ENCODE results near the gene TNFAIP2.
"Not testable (repeated sequence)": the region's sequence is repeated elsewhere in the genome, so short reads cannot be mapped to it uniquely, and the experiment has no call there.

TNFAIP2 gene

GRCh38 chr14:103160321-103161053 lies 37.2 kb downstream of the TNFAIP2 start:
- H3K9me3 ChIP-seq (ENCODE audit: control insufficient read depth, low read depth, low read length): no peaks in the 10 kb centered on the region
- peaks cover 3% of the 10 kb centered on the region for H3K4me1 ChIP-seq (ENCODE audit: control insufficient read depth, low read depth, low read length)
- H3K4me3 ChIP-seq (ENCODE audit: low read length): no peak overlapping the region
- H3K36me3 ChIP-seq (ENCODE audit: control insufficient read depth, low read depth, low read length): no peaks in the 10 kb centered on the region
- H3K27ac ChIP-seq (ENCODE audit: low read length): no peak overlapping the region
- no peak overlapping the region for H3K9ac ChIP-seq (ENCODE audit: low read length)
- no peaks in the 10 kb centered on the region for H3K27me3 ChIP-seq (ENCODE audit: control insufficient read depth, insufficient read depth, low read length)

GRCh38 chr14:103161054-103161397 lies 37.8 kb downstream of the TNFAIP2 start:
- Histone ChIP-seq H3K36me3 (ENCODE audit: control insufficient read depth, low read depth, low read length) (no peaks in the 10 kb centered on the region), H3K27me3 (ENCODE audit: control insufficient read depth, insufficient read depth, low read length) (no peaks in the 10 kb centered on the region), H3K27ac (ENCODE audit: low read length) (no peak overlapping the region), H3K9me3 (ENCODE audit: control insufficient read depth, low read depth, low read length) (no peaks in the 10 kb centered on the region), H3K4me1 (ENCODE audit: control insufficient read depth, low read depth, low read length) (peaks cover 3% of the 10 kb centered on the region), H3K9ac (ENCODE audit: low read length) (no peak overlapping the region), H3K4me3 (ENCODE audit: low read length) (no peak overlapping the region)

DNA sequence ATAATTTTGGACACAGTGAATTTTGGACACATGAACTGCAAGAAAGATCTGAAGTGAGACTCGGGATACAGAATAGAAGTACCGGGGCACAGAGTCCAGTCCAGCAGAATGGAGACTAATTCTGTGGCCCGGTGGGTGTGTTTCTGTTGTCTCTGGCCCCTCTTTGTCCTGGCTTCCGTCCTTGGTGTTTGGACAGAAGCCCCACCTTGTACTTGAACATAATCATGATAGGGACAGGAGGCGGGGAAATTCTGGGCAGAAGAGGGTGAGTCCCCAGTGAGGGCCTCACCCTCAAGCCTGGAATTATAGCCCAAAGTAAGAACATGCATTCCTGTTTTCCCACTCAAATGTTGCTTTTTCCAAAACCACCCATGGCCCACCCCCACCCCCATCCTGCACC lies 39.9 kb downstream of the TNFAIP2 start:
- H3K36me3 ChIP-seq (ENCODE audit: control insufficient read depth, low read depth, low read length): no peaks in the 10 kb centered on the region
- H3K4me3 ChIP-seq (ENCODE audit: low read length): no peak overlapping the region
- no peaks in the 10 kb centered on the region for H3K4me1 ChIP-seq (ENCODE audit: control insufficient read depth, low read depth, low read length)
- no peak overlapping the region for H3K27ac ChIP-seq (ENCODE audit: low read length)
- H3K27me3 ChIP-seq (ENCODE audit: control insufficient read depth, insufficient read depth, low read length): no peaks in the 10 kb centered on the region
- no peaks in the 10 kb centered on the region for H3K9me3 ChIP-seq (ENCODE audit: control insufficient read depth, low read depth, low read length)
- no peak overlapping the region for H3K9ac ChIP-seq (ENCODE audit: low read length)

- no peak overlapping the region for H3K4me3 ChIP-seq (ENCODE audit: low read length)
- H3K4me1 ChIP-seq (ENCODE audit: control insufficient read depth, low read depth, low read length): no peaks in the 10 kb centered on the region
- no peaks in the 10 kb centered on the region for H3K9me3 ChIP-seq (ENCODE audit: control insufficient read depth, low read depth, low read length)
- no peaks in the 10 kb centered on the region for H3K36me3 ChIP-seq (ENCODE audit: control insufficient read depth, low read depth, low read length)
- H3K27ac ChIP-seq (ENCODE audit: low read length): no peak overlapping the region
- no peaks in the 10 kb centered on the region for H3K27me3 ChIP-seq (ENCODE audit: control insufficient read depth, insufficient read depth, low read length)
- no peak overlapping the region for H3K9ac ChIP-seq (ENCODE audit: low read length)
These were observed 40.7 kb downstream of the TNFAIP2 start for GRCh38 chr14:103164006-103164405.

- no peak overlapping the region for H3K9ac ChIP-seq (ENCODE audit: low read length)
- H3K4me3 ChIP-seq (ENCODE audit: low read length): no peak overlapping the region
- no peaks in the 10 kb centered on the region for H3K36me3 ChIP-seq (ENCODE audit: control insufficient read depth, low read depth, low read length)
- H3K9me3 ChIP-seq (ENCODE audit: control insufficient read depth, low read depth, low read length): peaks cover 2% of the 10 kb centered on the region
- H3K27me3 ChIP-seq (ENCODE audit: control insufficient read depth, insufficient read depth, low read length): no peaks in the 10 kb centered on the region
- no peaks in the 10 kb centered on the region for H3K4me1 ChIP-seq (ENCODE audit: control insufficient read depth, low read depth, low read length)
- no peak overlapping the region for H3K27ac ChIP-seq (ENCODE audit: low read length)
These were observed 41.5 kb downstream of the TNFAIP2 start for GRCh38 chr14:103164779-103165178.

DNA sequence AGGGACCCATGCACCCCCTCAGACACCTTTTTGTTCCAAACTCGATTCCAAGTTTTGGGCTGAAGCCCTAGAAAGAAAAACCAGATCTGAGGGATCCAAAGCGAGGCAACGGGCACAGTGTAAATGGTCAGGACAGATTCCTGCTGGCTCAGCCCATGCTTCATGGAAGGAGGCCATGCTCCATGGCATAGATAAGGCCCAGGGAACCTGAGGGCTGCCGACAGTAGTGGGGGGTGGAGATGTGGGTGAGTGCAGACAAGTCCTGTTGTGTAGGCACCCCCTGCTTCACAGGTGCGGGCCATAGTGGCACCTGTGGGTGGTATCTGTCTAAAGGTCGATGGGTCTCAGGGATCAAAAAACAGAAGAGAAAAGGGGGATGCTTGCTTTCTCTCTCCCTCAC lies 42.1 kb downstream of the TNFAIP2 start:
- Histone ChIP-seq H3K36me3 (ENCODE audit: control insufficient read depth, low read depth, low read length) (no peaks in the 10 kb centered on the region), H3K4me1 (ENCODE audit: control insufficient read depth, low read depth, low read length) (no peaks in the 10 kb centered on the region), H3K27me3 (ENCODE audit: control insufficient read depth, insufficient read depth, low read length) (no peaks in the 10 kb centered on the region), H3K9me3 (ENCODE audit: control insufficient read depth, low read depth, low read length) (peaks cover 8% of the 10 kb centered on the region), H3K4me3 (ENCODE audit: low read length) (no peak overlapping the region), H3K9ac (ENCODE audit: low read length) (no peak overlapping the region), H3K27ac (ENCODE audit: low read length) (no peak overlapping the region)

DNA sequence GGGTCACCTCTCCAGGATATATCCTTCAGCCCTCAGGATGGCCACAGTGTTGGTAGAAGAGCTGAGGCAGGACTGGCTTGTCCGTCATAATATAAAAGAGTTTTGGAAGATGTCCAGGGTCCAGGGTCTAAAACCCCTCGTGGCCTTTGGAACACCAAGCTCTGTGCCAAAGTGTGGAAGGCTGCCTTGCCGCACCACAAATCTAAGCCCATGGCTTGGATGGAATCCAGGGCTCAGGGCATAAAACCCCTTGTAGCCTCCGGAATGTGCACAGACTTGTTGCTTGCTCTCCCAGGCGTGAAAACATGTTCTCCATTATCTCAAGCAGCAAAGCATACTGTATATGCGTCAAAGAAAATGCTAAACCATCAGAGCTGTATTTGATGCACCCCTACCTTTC lies 46.7 kb downstream of the TNFAIP2 start:
- Histone ChIP-seq H3K27me3 (ENCODE audit: control insufficient read depth, insufficient read depth, low read length) (no peaks in the 10 kb centered on the region), H3K9ac (ENCODE audit: low read length) (no peak overlapping the region), H3K9me3 (ENCODE audit: control insufficient read depth, low read depth, low read length) (peaks cover 10% of the 10 kb centered on the region), H3K27ac (ENCODE audit: low read length) (no peak overlapping the region), H3K4me3 (ENCODE audit: low read length) (no peak overlapping the region), H3K36me3 (ENCODE audit: control insufficient read depth, low read depth, low read length) (no peaks in the 10 kb centered on the region), H3K4me1 (ENCODE audit: control insufficient read depth, low read depth, low read length) (no peaks in the 10 kb centered on the region)

- not testable (repeated sequence) for H3K4me1 ChIP-seq (ENCODE audit: control insufficient read depth, low read depth, low read length); H3K27me3 ChIP-seq (ENCODE audit: control insufficient read depth, insufficient read depth, low read length); H3K36me3 ChIP-seq (ENCODE audit: control insufficient read depth, low read depth, low read length); H3K4me3 ChIP-seq (ENCODE audit: low read length); H3K9ac ChIP-seq (ENCODE audit: low read length); H3K27ac ChIP-seq (ENCODE audit: low read length)
- H3K9me3 ChIP-seq (ENCODE audit: control insufficient read depth, low read depth, low read length): peaks cover 10% of the 10 kb centered on the region
These were observed 47.9 kb downstream of the TNFAIP2 start for GRCh38 chr14:103171206-103171605.

- Histone ChIP-seq H3K27me3 (ENCODE audit: control insufficient read depth, insufficient read depth, low read length) (no peaks in the 10 kb centered on the region), H3K9me3 (ENCODE audit: control insufficient read depth, low read depth, low read length) (peaks cover 10% of the 10 kb centered on the region), H3K9ac (ENCODE audit: low read length) (no peak overlapping the region), H3K4me1 (ENCODE audit: control insufficient read depth, low read depth, low read length) (no peaks in the 10 kb centered on the region), H3K36me3 (ENCODE audit: control insufficient read depth, low read depth, low read length) (no peaks in the 10 kb centered on the region), H3K27ac (ENCODE audit: low read length) (no peak overlapping the region), H3K4me3 (ENCODE audit: low read length) (no peak overlapping the region)
These were observed 49.7 kb downstream of the TNFAIP2 start for GRCh38 chr14:103172921-103173320.

- not testable (repeated sequence) for H3K4me1 ChIP-seq (ENCODE audit: control insufficient read depth, low read depth, low read length); H3K9ac ChIP-seq (ENCODE audit: low read length); H3K36me3 ChIP-seq (ENCODE audit: control insufficient read depth, low read depth, low read length); H3K4me3 ChIP-seq (ENCODE audit: low read length); H3K27me3 ChIP-seq (ENCODE audit: control insufficient read depth, insufficient read depth, low read length); H3K27ac ChIP-seq (ENCODE audit: low read length)
- H3K9me3 ChIP-seq (ENCODE audit: control insufficient read depth, low read depth, low read length): peaks cover 10% of the 10 kb centered on the region
These were observed 50.6 kb downstream of the TNFAIP2 start for GRCh38 chr14:103173887-103174286.

DNA sequence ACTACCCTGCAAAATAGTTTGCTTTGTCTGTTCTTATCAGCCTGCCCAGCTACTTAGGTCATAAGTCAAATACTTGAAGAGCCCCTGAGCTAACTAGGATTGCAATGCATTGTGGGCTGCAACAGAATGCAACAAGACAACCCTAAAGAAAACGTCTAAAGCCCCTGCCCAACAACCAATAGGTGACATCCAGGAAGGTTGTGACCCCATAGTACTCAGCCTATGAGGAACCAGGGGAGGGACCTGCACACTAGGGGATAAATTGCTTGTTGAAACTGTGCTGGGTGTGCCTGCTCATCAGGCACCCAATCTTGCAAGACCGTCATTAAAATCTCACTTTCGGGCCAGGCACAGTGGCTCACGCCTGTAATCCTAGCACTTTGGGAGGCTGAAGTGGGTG lies 52.9 kb downstream of the TNFAIP2 start:
- not testable (repeated sequence) for H3K4me1 ChIP-seq (ENCODE audit: control insufficient read depth, low read depth, low read length); H3K9ac ChIP-seq (ENCODE audit: low read length); H3K4me3 ChIP-seq (ENCODE audit: low read length); H3K27me3 ChIP-seq (ENCODE audit: control insufficient read depth, insufficient read depth, low read length); H3K36me3 ChIP-seq (ENCODE audit: control insufficient read depth, low read depth, low read length); H3K27ac ChIP-seq (ENCODE audit: low read length); H3K9me3 ChIP-seq (ENCODE audit: control insufficient read depth, low read depth, low read length)

- Histone ChIP-seq H3K27ac (ENCODE audit: low read length) (no peak overlapping the region), H3K4me3 (ENCODE audit: low read length) (no peak overlapping the region), H3K27me3 (ENCODE audit: control insufficient read depth, insufficient read depth, low read length) (no peaks in the 10 kb centered on the region), H3K9me3 (ENCODE audit: control insufficient read depth, low read depth, low read length) (no peaks in the 10 kb centered on the region), H3K9ac (ENCODE audit: low read length) (no peak overlapping the region), H3K4me1 (ENCODE audit: control insufficient read depth, low read depth, low read length) (no peaks in the 10 kb centered on the region), H3K36me3 (ENCODE audit: control insufficient read depth, low read depth, low read length) (no peaks in the 10 kb centered on the region)
These were observed 54.1 kb downstream of the TNFAIP2 start for GRCh38 chr14:103177376-103177775.
